HEK293 (cell line): ENCODE data around the gene HID1.

Experiments
- CTCF ChIP-seq: fragments of 450-650 bp; formaldehyde crosslinking; IDR thresholded peaks from 2 replicates; pipeline ENCODE4 v1.5.1; 2016; ENCODE audit warnings: missing biosample characterization, missing genetic modification characterization
- HIC1 ChIP-seq: fragments of 450-650 bp; formaldehyde crosslinking; IDR thresholded peaks from 2 replicates; pipeline ENCODE4 v1.5.1; 2016; ENCODE audit warnings: missing biosample characterization, missing genetic modification characterization
- HOXA7 ChIP-seq: sonication (generic); formaldehyde crosslinking; IDR thresholded peaks from 2 replicates; pipeline ENCODE4 v1.8.1; 2022; ENCODE audit warnings: missing genetic modification reagents, borderline replicate concordance
- INSM2 ChIP-seq: fragments of 450-650 bp; formaldehyde crosslinking; IDR thresholded peaks from 2 replicates; pipeline ENCODE4 v1.5.1; 2016; ENCODE audit warnings: missing biosample characterization, missing genetic modification characterization
- PRDM1 ChIP-seq: fragments of 450-650 bp; formaldehyde crosslinking; IDR thresholded peaks from 2 replicates; pipeline ENCODE4; 2016; ENCODE audit warnings: missing biosample characterization, missing genetic modification characterization
- SALL2 ChIP-seq: fragments of 450-650 bp; formaldehyde crosslinking; IDR thresholded peaks from 2 replicates; pipeline ENCODE4 v1.5.0; 2017; ENCODE audit warnings: missing biosample characterization, mild to moderate bottlenecking, missing genetic modification characterization, borderline replicate concordance
- WT1 ChIP-seq: fragments of 450-650 bp; formaldehyde crosslinking; IDR thresholded peaks from 2 replicates; pipeline ENCODE4 v1.5.1; 2016; ENCODE audit warnings: missing biosample characterization, missing genetic modification characterization
- YY1 ChIP-seq: fragments of 450-650 bp; formaldehyde crosslinking; IDR thresholded peaks from 2 replicates; pipeline ENCODE4 v1.5.1; 2018; ENCODE audit warnings: missing biosample characterization, missing genetic modification characterization
- YY2 ChIP-seq: fragments of 450-650 bp; formaldehyde crosslinking; IDR thresholded peaks from 2 replicates; pipeline ENCODE4 v1.5.1; 2016; ENCODE audit warnings: missing biosample characterization, missing genetic modification characterization
- ZFP3 ChIP-seq: fragments of 450-650 bp; formaldehyde crosslinking; IDR thresholded peaks from 2 replicates; pipeline ENCODE4 v1.5.1; 2016; ENCODE audit warnings: low read depth, missing biosample characterization, missing genetic modification characterization
- ZNF10 ChIP-seq: fragments of 450-650 bp; formaldehyde crosslinking; IDR thresholded peaks from 2 replicates; pipeline ENCODE4 v1.5.1; 2017; ENCODE audit warnings: missing biosample characterization, missing genetic modification characterization
- ZNF169 ChIP-seq: fragments of 450-650 bp; formaldehyde crosslinking; IDR thresholded peaks from 2 replicates; pipeline ENCODE4 v1.5.1; 2016; ENCODE audit warnings: missing biosample characterization, missing genetic modification characterization
- ZNF18 ChIP-seq: fragments of 450-650 bp; formaldehyde crosslinking; IDR thresholded peaks from 2 replicates; pipeline ENCODE4 v1.5.1; 2016; ENCODE audit warnings: missing biosample characterization, missing genetic modification characterization
- ZNF202 ChIP-seq: fragments of 450-650 bp; formaldehyde crosslinking; IDR thresholded peaks from 2 replicates; pipeline ENCODE4 v1.5.1; 2016; ENCODE audit warnings: missing biosample characterization, missing genetic modification characterization, borderline replicate concordance
- ZNF354C ChIP-seq: fragments of 450-650 bp; formaldehyde crosslinking; IDR thresholded peaks from 2 replicates; pipeline ENCODE4 v1.5.1; 2016; ENCODE audit warnings: missing biosample characterization, missing genetic modification characterization, low read depth, borderline replicate concordance
- ZNF426 ChIP-seq: fragments of 450-650 bp; formaldehyde crosslinking; IDR thresholded peaks from 2 replicates; pipeline ENCODE4 v1.5.1; 2017; ENCODE audit warnings: missing biosample characterization, missing genetic modification characterization, mild to moderate bottlenecking, inconsistent platforms, moderate library complexity
- ZNF48 ChIP-seq: fragments of 450-650 bp; formaldehyde crosslinking; IDR thresholded peaks from 2 replicates; pipeline ENCODE4 v1.5.1; 2016; ENCODE audit warnings: missing biosample characterization, missing genetic modification characterization
- ZNF510 ChIP-seq: fragments of 450-650 bp; formaldehyde crosslinking; IDR thresholded peaks from 2 replicates; pipeline ENCODE4 v1.5.1; 2018; ENCODE audit warnings: mild to moderate bottlenecking, missing genetic modification characterization, missing biosample characterization; ENCODE audit not compliant: insufficient replicate concordance
- ZNF692 ChIP-seq: fragments of 450-650 bp; formaldehyde crosslinking; IDR thresholded peaks from 2 replicates; pipeline ENCODE4 v1.5.1; 2016; ENCODE audit warnings: missing biosample characterization, missing genetic modification characterization
- ZNF768 ChIP-seq: fragments of 450-650 bp; formaldehyde crosslinking; IDR thresholded peaks from 2 replicates; pipeline ENCODE4 v1.5.1; 2018; ENCODE audit warnings: missing biosample characterization, mild to moderate bottlenecking, missing genetic modification characterization
- ZNF830 ChIP-seq: fragments of 450-650 bp; IDR thresholded peaks from 2 replicates; pipeline ENCODE4 v1.5.0; 2018; ENCODE audit warnings: missing biosample characterization, missing genetic modification characterization, low read depth, mild to moderate bottlenecking, moderate library complexity
- TF ChIP-seq, protein P1 (sequence below): fragments of 450-650 bp; formaldehyde crosslinking; conservative IDR thresholded peaks from 2 replicates; pipeline ENCODE4 v1.5.1; 2016; ENCODE audit warnings: low read depth, missing biosample characterization, missing genetic modification characterization
- TF ChIP-seq, protein P2 (sequence below): fragments of 450-650 bp; IDR thresholded peaks from 2 replicates; pipeline ENCODE4 v1.5.1; 2018; ENCODE audit warnings: missing biosample characterization, mild to moderate bottlenecking, missing genetic modification characterization

The HID1 gene

DNA sequence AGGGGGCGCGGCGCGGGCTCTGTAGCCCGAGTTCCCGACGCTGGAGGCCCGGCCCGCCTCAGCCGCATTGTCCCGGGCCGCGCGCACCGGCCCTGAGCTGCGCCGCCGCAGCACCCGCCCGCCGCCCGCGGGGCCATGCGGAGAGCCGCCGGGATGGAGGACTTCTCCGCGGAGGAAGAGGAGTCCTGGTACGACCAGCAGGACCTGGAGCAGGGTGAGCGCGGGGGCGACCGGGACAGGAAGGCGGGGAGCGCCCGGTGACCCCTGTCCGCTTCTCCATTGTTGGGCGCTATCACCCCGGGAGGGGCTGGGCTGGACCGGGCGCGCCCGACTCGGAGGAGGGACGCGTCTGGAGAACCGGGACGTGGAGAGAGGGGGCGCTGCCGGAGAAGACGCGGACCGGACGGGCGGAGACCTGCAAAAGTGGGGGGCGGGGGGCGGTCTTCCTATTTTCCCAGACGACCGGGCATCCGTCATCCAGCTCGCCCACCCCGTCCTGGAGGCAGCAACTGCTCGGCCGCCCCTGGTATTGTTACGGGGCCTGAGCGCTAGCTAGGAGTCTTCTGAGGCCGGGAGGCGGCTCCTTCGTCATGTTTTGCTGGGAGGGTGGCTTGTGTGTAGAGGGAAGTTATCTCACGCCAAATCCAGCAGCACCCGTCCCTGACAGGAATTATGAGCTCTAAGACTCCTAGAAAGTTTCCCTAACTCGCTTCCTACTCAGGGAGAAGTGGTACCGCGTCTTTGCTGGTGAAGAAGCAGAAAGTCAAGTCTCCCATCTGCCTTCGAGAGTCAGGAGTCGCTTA, 15.6 kb upstream of the HID1 start (continued):
- TF ChIP-seq INSM2 (tag by site-specific recombination) (no peak), CTCF (tag by site-specific recombination) (peak; percentile 86), ZNF169 (tag by site-specific recombination) (no peak), YY1 (tag by site-specific recombination) (no peak), HOXA7 (CRISPR knock-in tag) (no peak), ZFP3 (tag by site-specific recombination) (peak; percentile 42), ZNF426 (no peak), ZNF830 (tag by site-specific recombination) (no peak), YY2 (tag by site-specific recombination) (no peak), PRDM1 (tag by site-specific recombination) (peak; percentile 59; the same call in 1 of the 2 replicates), WT1 (0 out of 2 replicates have a peak, but pooled peaks have one; percentile 32), SALL2 (tag by site-specific recombination) (no peak), ZNF692 (no peak), ZNF48 (tag by site-specific recombination) (no peak), ZNF768 (tag by site-specific recombination) (no peak), ZNF510 (tag by site-specific recombination) (no peak), ZNF18 (no peak), HIC1 (tag by site-specific recombination) (no peak), ZNF10 (tag by site-specific recombination) (no peak), ZNF202 (tag by site-specific recombination) (no peak), ZNF354C (tag by site-specific recombination) (no peak)
- TF ChIP-seq, protein P1, sequence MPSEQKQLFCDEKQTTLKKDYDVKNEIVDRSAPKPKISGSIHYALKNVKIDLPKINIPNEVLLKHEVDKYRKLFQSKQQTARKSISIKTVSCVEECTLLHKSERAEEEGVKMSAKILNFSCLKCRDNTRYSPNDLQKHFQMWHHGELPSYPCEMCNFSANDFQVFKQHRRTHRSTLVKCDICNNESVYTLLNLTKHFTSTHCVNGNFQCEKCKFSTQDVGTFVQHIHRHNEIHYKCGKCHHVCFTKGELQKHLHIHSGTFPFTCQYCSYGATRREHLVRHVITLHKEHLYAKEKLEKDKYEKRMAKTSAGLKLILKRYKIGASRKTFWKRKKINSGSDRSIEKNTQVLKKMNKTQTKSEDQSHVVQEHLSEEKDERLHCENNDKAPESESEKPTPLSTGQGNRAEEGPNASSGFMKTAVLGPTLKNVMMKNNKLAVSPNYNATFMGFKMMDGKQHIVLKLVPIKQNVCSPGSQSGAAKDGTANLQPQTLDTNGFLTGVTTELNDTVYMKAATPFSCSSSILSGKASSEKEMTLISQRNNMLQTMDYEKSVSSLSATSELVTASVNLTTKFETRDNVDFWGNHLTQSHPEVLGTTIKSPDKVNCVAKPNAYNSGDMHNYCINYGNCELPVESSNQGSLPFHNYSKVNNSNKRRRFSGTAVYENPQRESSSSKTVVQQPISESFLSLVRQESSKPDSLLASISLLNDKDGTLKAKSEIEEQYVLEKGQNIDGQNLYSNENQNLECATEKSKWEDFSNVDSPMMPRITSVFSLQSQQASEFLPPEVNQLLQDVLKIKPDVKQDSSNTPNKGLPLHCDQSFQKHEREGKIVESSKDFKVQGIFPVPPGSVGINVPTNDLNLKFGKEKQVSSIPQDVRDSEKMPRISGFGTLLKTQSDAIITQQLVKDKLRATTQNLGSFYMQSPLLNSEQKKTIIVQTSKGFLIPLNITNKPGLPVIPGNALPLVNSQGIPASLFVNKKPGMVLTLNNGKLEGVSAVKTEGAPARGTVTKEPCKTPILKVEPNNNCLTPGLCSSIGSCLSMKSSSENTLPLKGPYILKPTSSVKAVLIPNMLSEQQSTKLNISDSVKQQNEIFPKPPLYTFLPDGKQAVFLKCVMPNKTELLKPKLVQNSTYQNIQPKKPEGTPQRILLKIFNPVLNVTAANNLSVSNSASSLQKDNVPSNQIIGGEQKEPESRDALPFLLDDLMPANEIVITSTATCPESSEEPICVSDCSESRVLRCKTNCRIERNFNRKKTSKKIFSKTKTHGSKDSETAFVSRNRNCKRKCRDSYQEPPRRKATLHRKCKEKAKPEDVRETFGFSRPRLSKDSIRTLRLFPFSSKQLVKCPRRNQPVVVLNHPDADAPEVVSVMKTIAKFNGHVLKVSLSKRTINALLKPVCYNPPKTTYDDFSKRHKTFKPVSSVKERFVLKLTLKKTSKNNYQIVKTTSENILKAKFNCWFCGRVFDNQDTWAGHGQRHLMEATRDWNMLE (tag by site-specific recombination), result no peak
- TF ChIP-seq, protein P2, sequence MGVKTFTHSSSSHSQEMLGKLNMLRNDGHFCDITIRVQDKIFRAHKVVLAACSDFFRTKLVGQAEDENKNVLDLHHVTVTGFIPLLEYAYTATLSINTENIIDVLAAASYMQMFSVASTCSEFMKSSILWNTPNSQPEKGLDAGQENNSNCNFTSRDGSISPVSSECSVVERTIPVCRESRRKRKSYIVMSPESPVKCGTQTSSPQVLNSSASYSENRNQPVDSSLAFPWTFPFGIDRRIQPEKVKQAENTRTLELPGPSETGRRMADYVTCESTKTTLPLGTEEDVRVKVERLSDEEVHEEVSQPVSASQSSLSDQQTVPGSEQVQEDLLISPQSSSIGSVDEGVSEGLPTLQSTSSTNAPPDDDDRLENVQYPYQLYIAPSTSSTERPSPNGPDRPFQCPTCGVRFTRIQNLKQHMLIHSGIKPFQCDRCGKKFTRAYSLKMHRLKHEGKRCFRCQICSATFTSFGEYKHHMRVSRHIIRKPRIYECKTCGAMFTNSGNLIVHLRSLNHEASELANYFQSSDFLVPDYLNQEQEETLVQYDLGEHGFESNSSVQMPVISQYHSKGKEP (tag by site-specific recombination), result no peak
